H1 (cell line): Measurements from ENCODE around the gene ZNF581. TPM values are rescaled to one million over a fixed set of nuclear protein-coding genes. Genes with fewer than 3 reads are reported as not detected.

Experiments used
- CTCF ChIA-PET: fragments of 300-600 bp; sonication (Branson Sonifier 250); formaldehyde crosslinking; loops from one replicate; lab custom pipeline; 2021; ENCODE audit not compliant: partially characterized antibody; lab: Charles Lee
- POLR2A ChIA-PET: fragments of 300-600 bp; sonication (Branson Sonifier 250); formaldehyde crosslinking; loops from one replicate; lab custom pipeline; 2021; ENCODE audit warnings: inconsistent platforms; ENCODE audit not compliant: partially characterized antibody; lab: Charles Lee
- DNase-seq, 2 experiments: peaks; one replicate each; pipeline versions ENCODE4 v3.0.0 to v3.0.0-alpha.2; 2010 to 2022; ENCODE audit warnings: low spot score in 2 of 2, low read depth in 1 of 2, mixed read lengths in 1 of 2
- FAIRE-seq: peaks from 2 replicates; lab custom pipeline; 2011; peaks lifted over from hg19 to GRCh38; lab: Jason Lieb, UNC
- H2AFZ ChIP-seq: 2 replicates; pipeline ENCODE4 v1.8.1; 2012; ENCODE audit warnings: low read length, inconsistent platforms
- H2AK5ac ChIP-seq: 2 replicates; pipeline ENCODE4 v1.6.1; 2013; ENCODE audit warnings: low read depth, low read length
- H2BK120ac ChIP-seq: replicated peaks from 2 replicates; pipeline ENCODE3; 2013; ENCODE audit warnings: low read depth, low read length, inconsistent platforms
- H2BK12ac ChIP-seq: 2 replicates; pipeline ENCODE4 v1.6.1; 2013; ENCODE audit warnings: low read depth, low read length
- H2BK15ac ChIP-seq: 2 replicates; pipeline ENCODE4 v1.6.1; 2013; ENCODE audit warnings: low read length
- H2BK20ac ChIP-seq: 2 replicates; pipeline ENCODE4 v1.6.1; 2013; ENCODE audit warnings: low read length
- H2BK5ac ChIP-seq: 2 replicates; pipeline ENCODE4 v1.6.1; 2013; ENCODE audit warnings: low read depth, low read length
- H3K14ac ChIP-seq: 2 replicates; pipeline ENCODE4 v1.6.1; 2013; ENCODE audit warnings: inconsistent platforms; ENCODE audit not compliant: insufficient read length
- H3K18ac ChIP-seq: 2 replicates; pipeline ENCODE4 v1.6.1; 2013; ENCODE audit warnings: low read length; ENCODE audit errors: extremely low read depth
- H3K23ac ChIP-seq: 2 replicates; pipeline ENCODE4 v1.6.1; 2013; ENCODE audit warnings: inconsistent platforms; ENCODE audit not compliant: insufficient read length
- H3K23me2 ChIP-seq: 2 replicates; pipeline ENCODE4 v1.6.1; 2013; ENCODE audit warnings: low read depth, low read length
- H3K27ac ChIP-seq: 2 replicates; pipeline ENCODE4 v1.6.1; 2011; ENCODE audit warnings: low read depth, low read length, inconsistent platforms
- H3K27me3 ChIP-seq, 4 experiments: replicated peaks in 1 of 4; 1 replicate in 1 of 4; 2 replicates in 3 of 4; pipeline versions ENCODE4 v1.6.1 to v1.8.1; 2011 to 2013; ENCODE audit warnings: low read length in 3 of 4, mild to moderate bottlenecking in 3 of 4, inconsistent platforms in 2 of 4, mixed read lengths in 2 of 4, moderate library complexity in 1 of 4; ENCODE audit not compliant: control insufficient read depth in 3 of 4, insufficient read depth in 3 of 4; ENCODE audit errors: extremely low read depth in 1 of 4
- H3K36me3 ChIP-seq, 4 experiments: 2 replicates each; pipeline versions ENCODE4 v1.6.1 to v1.8.1; 2011 to 2013; ENCODE audit warnings: mild to moderate bottlenecking in 4 of 4, low read length in 3 of 4, moderate library complexity in 2 of 4, control low read depth in 1 of 4, inconsistent platforms in 1 of 4; ENCODE audit not compliant: insufficient read depth in 4 of 4, control insufficient read depth in 2 of 4
- H3K4ac ChIP-seq: replicated peaks from 2 replicates; pipeline ENCODE3; 2013; ENCODE audit warnings: low read length, low read depth, mixed read lengths, inconsistent platforms; ENCODE audit not compliant: insufficient read length
- H3K4me1 ChIP-seq, 4 experiments: replicated peaks in 1 of 4; 1 replicate in 1 of 4; 2 replicates in 3 of 4; pipeline versions ENCODE4 v1.6.1 to v1.8.1; 2011 to 2013; ENCODE audit warnings: low read length in 3 of 4, inconsistent platforms in 2 of 4, mixed read lengths in 1 of 4; ENCODE audit not compliant: insufficient read depth in 4 of 4, control insufficient read depth in 3 of 4
- H3K4me2 ChIP-seq, 2 experiments: 2 replicates each; pipeline versions ENCODE4 v1.6.1 to v1.8.1; 2011 to 2013; ENCODE audit warnings: low read depth in 2 of 2, low read length in 2 of 2, control low read depth in 1 of 2, inconsistent platforms in 1 of 2, mild to moderate bottlenecking in 1 of 2; ENCODE audit not compliant: insufficient read depth in 1 of 2
- H3K4me3 ChIP-seq, 4 experiments: fragments of 200-600, 300-600 bp in 1 of 4; sonication (generic), shearing (Covaris generic), sonication (Bioruptor Twin) in 1 of 4; 2 replicates each; pipeline versions ENCODE4 v1.5.1 to v1.8.1; 2011 to 2016; ENCODE audit warnings: low read length in 4 of 4, low read depth in 3 of 4, control low read depth in 2 of 4, inconsistent platforms in 2 of 4, mild to moderate bottlenecking in 2 of 4, mixed read lengths in 1 of 4, moderate library complexity in 1 of 4; ENCODE audit not compliant: insufficient read depth in 2 of 4; ENCODE audit errors: extremely low read depth in 1 of 4
- H3K56ac ChIP-seq: replicated peaks from 2 replicates; pipeline ENCODE3; 2013; ENCODE audit warnings: low read depth, mild to moderate bottlenecking, mixed read lengths, low read length, inconsistent platforms; ENCODE audit not compliant: insufficient read length
- H3K79me1 ChIP-seq: 2 replicates; pipeline ENCODE4 v1.6.1; 2013; ENCODE audit warnings: low read depth, low read length, control low read depth
- H3K79me2 ChIP-seq, 2 experiments: 2 replicates each; pipeline versions ENCODE4 v1.6.1 to v1.8.1; 2012 to 2013; ENCODE audit warnings: low read length in 2 of 2, mild to moderate bottlenecking in 2 of 2, inconsistent platforms in 1 of 2; ENCODE audit not compliant: insufficient read depth in 2 of 2, control insufficient read depth in 1 of 2
- H3K9ac ChIP-seq, 4 experiments: replicated peaks in 1 of 4; 1 replicate in 1 of 4; 2 replicates in 3 of 4; pipeline versions ENCODE4 v1.6.1 to v1.8.1; 2011 to 2013; ENCODE audit warnings: low read depth in 3 of 4, low read length in 3 of 4, control low read depth in 2 of 4, mild to moderate bottlenecking in 2 of 4, moderate library complexity in 2 of 4, inconsistent platforms in 1 of 4; ENCODE audit errors: extremely low read depth in 1 of 4
- H3K9me3 ChIP-seq, 2 experiments: 2 replicates each; pipeline versions ENCODE4 v1.6.1 to v1.8.1; 2012 to 2013; ENCODE audit warnings: mild to moderate bottlenecking in 2 of 2, moderate library complexity in 2 of 2, control low read depth in 1 of 2, inconsistent platforms in 1 of 2, low read depth in 1 of 2, low read length in 1 of 2, mixed read lengths in 1 of 2; ENCODE audit not compliant: insufficient read depth in 2 of 2
- H4K20me1 ChIP-seq, 2 experiments: replicated peaks in 1 of 2; 2 replicates each; pipeline versions ENCODE3 to v1.8.1; 2011 to 2013; ENCODE audit warnings: inconsistent platforms in 2 of 2, low read length in 2 of 2, mild to moderate bottlenecking in 1 of 2; ENCODE audit not compliant: insufficient read depth in 2 of 2, control insufficient read depth in 1 of 2
- H4K5ac ChIP-seq: 2 replicates; pipeline ENCODE4 v1.6.1; 2013; ENCODE audit warnings: low read length, low read depth, mixed read lengths, inconsistent platforms; ENCODE audit not compliant: insufficient read length
- H4K8ac ChIP-seq: 2 replicates; pipeline ENCODE4 v1.8.0; 2013; ENCODE audit warnings: mild to moderate bottlenecking, moderate library complexity, low read length, inconsistent platforms; ENCODE audit not compliant: insufficient read depth; ENCODE audit errors: extremely low read depth
- H4K91ac ChIP-seq: replicated peaks from 2 replicates; pipeline ENCODE3; 2013; ENCODE audit warnings: low read length, mixed read lengths, inconsistent platforms; ENCODE audit not compliant: insufficient read length
- ASH2L ChIP-seq: fragments of 200-600, 300-600 bp; sonication (generic); IDR thresholded peaks from one replicate; pipeline ENCODE4 v1.7.1; 2017; ENCODE audit warnings: low read length
- BRCA1 ChIP-seq: IDR thresholded peaks from 2 replicates; pipeline ENCODE4 v1.6.1; 2012; ENCODE audit warnings: low read depth, low read length, improper control_type of control experiment
- CBX8 ChIP-seq: fragments of 300-800, 300-1000 bp; sonication (generic); IDR thresholded peaks from 2 replicates; pipeline ENCODE4 v1.7.1; 2016; ENCODE audit warnings: low read depth, low read length, borderline replicate concordance
- CHD1 ChIP-seq: IDR thresholded peaks from 2 replicates; pipeline ENCODE4 v1.6.1; 2012; ENCODE audit warnings: low read depth, low read length, improper control_type of control experiment
- JUN ChIP-seq: IDR thresholded peaks from 2 replicates; pipeline ENCODE4 v1.6.1; 2011; ENCODE audit warnings: low read depth, mild to moderate bottlenecking, improper control_type of control experiment, low read length
- NANOG ChIP-seq: IDR thresholded peaks from 2 replicates; pipeline ENCODE4 v1.6.1; 2011; ENCODE audit warnings: low read length, low read depth, mild to moderate bottlenecking, inconsistent platforms; ENCODE audit not compliant: insufficient read depth, poor library complexity, severe bottlenecking
- NRF1 ChIP-seq: IDR thresholded peaks from 2 replicates; pipeline ENCODE4 v1.6.1; 2011; ENCODE audit warnings: mild to moderate bottlenecking, low read depth, low read length, improper control_type of control experiment
- POLR2AphosphoS5 ChIP-seq: IDR thresholded peaks from 2 replicates; pipeline ENCODE4 v1.6.1; 2011; ENCODE audit warnings: low read depth, low read length
- SIN3A ChIP-seq, 2 experiments: IDR thresholded peaks in 1 of 2; conservative IDR thresholded peaks in 1 of 2; 2 replicates each; pipeline ENCODE4 v1.6.1; 2011 to 2012; ENCODE audit warnings: low read length in 2 of 2, improper control_type of control experiment in 1 of 2, low read depth in 1 of 2, mild to moderate bottlenecking in 1 of 2
- YY1 ChIP-seq: IDR thresholded peaks from 2 replicates; pipeline ENCODE4 v1.6.1; 2011; ENCODE audit warnings: low read depth, mild to moderate bottlenecking, low read length
- WGBS, 2 experiments: shearing (Covaris generic) in 1 of 2; methylation state at CpG; one replicate each; pipeline versions ENCODE4 v1.1.6 to v1.1.7; 2013 to 2015; ENCODE audit warnings: low lambda C conversion rate in 2 of 2, mixed read lengths in 2 of 2, inconsistent platforms in 1 of 2, low coverage in 1 of 2, missing lambda C conversion rate in 1 of 2; ENCODE audit not compliant: insufficient replicate concordance in 2 of 2, insufficient coverage in 1 of 2, insufficient read length in 1 of 2; ENCODE audit errors: extremely low coverage in 1 of 2, missing lambda C conversion rate in 1 of 2; 5-methylcytosine and 5-hydroxymethylcytosine counted together
- polyA plus RNA-seq, 7 experiments: library from polyadenylated mRNA; depleted of rRNA in 3 of 7; stranded (reverse) in 5 of 7; unstranded in 2 of 7; fragments of >200 nt in 5 of 7; fragments of 200-250 nt in 2 of 7; gene quantifications; 1 replicate in 5 of 7; 2 replicates in 1 of 7; 4 replicates in 1 of 7; pipeline versions ENCODE4 v1.2.1 to v1.2.3, GENCODE V29; 2011 to 2013; ENCODE audit warnings: missing spikeins in 2 of 7, mixed read lengths in 2 of 7
- total RNA-seq: library from RNA; stranded (reverse); fragmentation: NEBNext Ultra II Directional; extraction: Animal tissue kit (Norgen Biotek cat#: 25700); gene quantifications from 2 replicates; pipeline ENCODE4 v1.2.1, GENCODE V29; 2021
- TF ChIP-seq, protein P1 (sequence below), 3 experiments: IDR thresholded peaks; 1 replicate in 2 of 3; 2 replicates in 1 of 3; pipeline versions ENCODE4 v1.5.1 to v1.6.1; 2011; ENCODE audit warnings: low read length in 3 of 3, mild to moderate bottlenecking in 3 of 3, inconsistent platforms in 2 of 3, low read depth in 1 of 3, moderate library complexity in 1 of 3; ENCODE audit not compliant: insufficient read depth in 1 of 3; ENCODE audit errors: control extremely low read depth in 1 of 3

ZNF581 gene
- total and polyA plus RNA-seq, 2 of the 8 experiments (the other 6 are each of a cell fraction or from before 2014, with no cell fraction given): 73.0 to 76.1 TPM

DNA sequence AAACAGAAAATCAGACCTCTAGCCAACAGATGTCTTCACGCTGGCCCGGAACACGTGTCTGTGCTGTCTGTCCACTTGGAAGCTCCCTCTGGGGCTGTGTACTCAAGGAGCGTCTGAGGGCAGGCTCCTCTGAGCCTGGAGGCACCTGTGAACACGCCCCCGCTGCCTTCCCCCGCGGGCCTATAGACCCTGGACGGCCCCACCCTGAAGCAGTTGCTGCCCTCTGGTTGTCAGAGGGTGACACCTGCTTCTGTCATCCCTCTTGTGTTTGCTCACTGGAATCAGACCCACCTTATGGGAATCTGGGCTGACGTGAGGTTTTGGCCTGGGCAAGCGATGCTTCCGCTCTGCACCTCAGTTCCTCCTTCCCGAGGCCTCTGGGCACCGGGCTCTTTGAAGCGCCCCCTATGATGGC, 50.8 kb downstream of the ZNF581 start:
- no peaks in the 10 kb centered on the region for H3K9me3 ChIP-seq
- FAIRE-seq (no peak), DNase-seq (no peak)
- no peak overlapping the region for H2BK20ac ChIP-seq
- no peak overlapping the region for H2BK15ac ChIP-seq
- H3K4me1 ChIP-seq: no peaks in the 10 kb centered on the region
- no peak overlapping the region for H2BK12ac ChIP-seq
- H2AFZ ChIP-seq: no peak overlapping the region
- no peak overlapping the region for H3K14ac ChIP-seq
- H4K20me1 ChIP-seq: peaks cover 0 to 11% of the 10 kb centered on the region in 2 experiments
- H4K5ac ChIP-seq: no peak overlapping the region
- H3K27ac ChIP-seq: no peak overlapping the region
- H3K56ac ChIP-seq: no peak overlapping the region
- H2BK5ac ChIP-seq: no peak overlapping the region
- no peak overlapping the region for H3K9ac ChIP-seq
- no peaks in the 10 kb centered on the region for H3K79me2 ChIP-seq
- H3K23ac ChIP-seq: no peak overlapping the region
- POLR2A ChIA-PET: interaction anchor here (1.0 to 1.6 kb wide), 3 partner anchors 9 to 17 kb away, joined by 3 to 4 read pairs (median 3); no protein-coding TSS in a partner anchor
- CTCF ChIA-PET: interaction anchor here (1.1 to 3.2 kb wide), 2 partner anchors 10 to 40 kb away, joined by 3 to 12 read pairs; no protein-coding TSS in a partner anchor
- H2AK5ac ChIP-seq: no peak overlapping the region
- H3K27me3 ChIP-seq: no peaks in the 10 kb centered on the region
- no peak overlapping the region for H3K4me3 ChIP-seq
- no peak overlapping the region for H3K4me2 ChIP-seq
- WGBS, 2 experiments: 95% methylated on average over 14 of the region's 15 CpGs; no CpG with 5 or more reads in 1 of the 2 experiments
- no peaks in the 10 kb centered on the region for H3K23me2 ChIP-seq
- H4K91ac ChIP-seq: no peak overlapping the region
- H3K79me1 ChIP-seq: no peaks in the 10 kb centered on the region; the same call in 1 of the 2 replicates
- H3K36me3 ChIP-seq: peaks cover 4 to 42% (median 23%) of the 10 kb centered on the region in 4 experiments; a peak in 6 of 8 replicates
- no peak overlapping the region for H3K18ac ChIP-seq
- no peak overlapping the region for H2BK120ac ChIP-seq
- H4K8ac ChIP-seq: no peak overlapping the region
- no peak overlapping the region for H3K4ac ChIP-seq
- TF ChIP-seq POLR2AphosphoS5: no peak
- TF ChIP-seq BRCA1: no peak
- TF ChIP-seq, protein P1, sequence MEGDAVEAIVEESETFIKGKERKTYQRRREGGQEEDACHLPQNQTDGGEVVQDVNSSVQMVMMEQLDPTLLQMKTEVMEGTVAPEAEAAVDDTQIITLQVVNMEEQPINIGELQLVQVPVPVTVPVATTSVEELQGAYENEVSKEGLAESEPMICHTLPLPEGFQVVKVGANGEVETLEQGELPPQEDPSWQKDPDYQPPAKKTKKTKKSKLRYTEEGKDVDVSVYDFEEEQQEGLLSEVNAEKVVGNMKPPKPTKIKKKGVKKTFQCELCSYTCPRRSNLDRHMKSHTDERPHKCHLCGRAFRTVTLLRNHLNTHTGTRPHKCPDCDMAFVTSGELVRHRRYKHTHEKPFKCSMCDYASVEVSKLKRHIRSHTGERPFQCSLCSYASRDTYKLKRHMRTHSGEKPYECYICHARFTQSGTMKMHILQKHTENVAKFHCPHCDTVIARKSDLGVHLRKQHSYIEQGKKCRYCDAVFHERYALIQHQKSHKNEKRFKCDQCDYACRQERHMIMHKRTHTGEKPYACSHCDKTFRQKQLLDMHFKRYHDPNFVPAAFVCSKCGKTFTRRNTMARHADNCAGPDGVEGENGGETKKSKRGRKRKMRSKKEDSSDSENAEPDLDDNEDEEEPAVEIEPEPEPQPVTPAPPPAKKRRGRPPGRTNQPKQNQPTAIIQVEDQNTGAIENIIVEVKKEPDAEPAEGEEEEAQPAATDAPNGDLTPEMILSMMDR (IDR thresholded peaks at IDR 0.05; ENCODE audit: control extremely low read depth in 1 of 3, insufficient read depth in 1 of 3, low read depth in 1 of 3, low read length in 3 of 3): no peak
- TF ChIP-seq NRF1: no peak
- no peak for TF ChIP-seq JUN
- TF ChIP-seq YY1: no peak
- TF ChIP-seq CHD1: no peak
- no peak for TF ChIP-seq CBX8
- no peak for TF ChIP-seq ASH2L
- TF ChIP-seq NANOG: no peak
- TF ChIP-seq SIN3A (conservative IDR thresholded peaks at IDR 0.05 in 1 of 2, IDR thresholded peaks at IDR 0.05 in 1 of 2; ENCODE audit: low read depth in 1 of 2, low read length in 2 of 2): no peak
